AG04450 (cell line): Measurements from ENCODE around the gene GPX5. TPM values are rescaled to one million over a fixed set of nuclear protein-coding genes. Genes with fewer than 3 reads are reported as not detected.

Experiments used
- CTCF ChIA-PET: fragments of 300-600, 350-600 bp; formaldehyde crosslinking; extraction: SDS; loops from one replicate; lab custom pipeline; 2022; ENCODE audit warnings: antibody characterized with exemption, inconsistent platforms; lab: Charles Lee
- POLR2A ChIA-PET: fragments of 350-600 bp; formaldehyde crosslinking; extraction: SDS; loops from one replicate; lab custom pipeline; 2021; ENCODE audit warnings: antibody characterized with exemption, inconsistent platforms; lab: Yijun Ruan, JAX
- DNase-seq: peaks from one replicate; pipeline ENCODE4 v3.0.0-alpha.2; 2011; ENCODE audit warnings: low read depth, low spot score
- H3K27ac ChIP-seq: one replicate; pipeline ENCODE4 v1.5.1; 2012; ENCODE audit warnings: low read depth, low read length, control low read depth
- H3K27me3 ChIP-seq: one replicate; pipeline ENCODE4 v1.6.0; 2012; ENCODE audit warnings: low read length; ENCODE audit not compliant: control insufficient read depth, insufficient read depth
- H3K4me3 ChIP-seq: 2 replicates; pipeline ENCODE4 v1.5.1; 2011; ENCODE audit warnings: mild to moderate bottlenecking, low read depth, low read length, control low read depth
- H3K9me3 ChIP-seq: 2 replicates; pipeline ENCODE4 v1.5.1; 2012; ENCODE audit warnings: low read length; ENCODE audit not compliant: control insufficient read depth, insufficient read depth
- polyA minus RNA-seq: library from RNA; depleted of rRNA, polyadenylated mRNA; stranded (reverse); fragments of >200 nt; gene quantifications from 2 replicates; pipeline ENCODE4 v1.2.3, GENCODE V29; 2011; rRNA and poly(A)+ RNA removed
- polyA plus RNA-seq: library from polyadenylated mRNA; depleted of rRNA; stranded (reverse); fragments of >200 nt; gene quantifications from 2 replicates; pipeline ENCODE4 v1.2.3, GENCODE V29; 2011; rRNA removed
- TF ChIP-seq, protein P1 (sequence below): IDR thresholded peaks from 2 replicates; pipeline ENCODE4 v1.5.1; 2011; ENCODE audit warnings: low read depth, low read length, control low read depth, inconsistent platforms

Gene GPX5, protein sequence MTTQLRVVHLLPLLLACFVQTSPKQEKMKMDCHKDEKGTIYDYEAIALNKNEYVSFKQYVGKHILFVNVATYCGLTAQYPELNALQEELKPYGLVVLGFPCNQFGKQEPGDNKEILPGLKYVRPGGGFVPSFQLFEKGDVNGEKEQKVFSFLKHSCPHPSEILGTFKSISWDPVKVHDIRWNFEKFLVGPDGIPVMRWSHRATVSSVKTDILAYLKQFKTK
- not detected in 2 replicates for polyA plus RNA-seq
- not detected in 2 replicates for polyA minus RNA-seq

DNA sequence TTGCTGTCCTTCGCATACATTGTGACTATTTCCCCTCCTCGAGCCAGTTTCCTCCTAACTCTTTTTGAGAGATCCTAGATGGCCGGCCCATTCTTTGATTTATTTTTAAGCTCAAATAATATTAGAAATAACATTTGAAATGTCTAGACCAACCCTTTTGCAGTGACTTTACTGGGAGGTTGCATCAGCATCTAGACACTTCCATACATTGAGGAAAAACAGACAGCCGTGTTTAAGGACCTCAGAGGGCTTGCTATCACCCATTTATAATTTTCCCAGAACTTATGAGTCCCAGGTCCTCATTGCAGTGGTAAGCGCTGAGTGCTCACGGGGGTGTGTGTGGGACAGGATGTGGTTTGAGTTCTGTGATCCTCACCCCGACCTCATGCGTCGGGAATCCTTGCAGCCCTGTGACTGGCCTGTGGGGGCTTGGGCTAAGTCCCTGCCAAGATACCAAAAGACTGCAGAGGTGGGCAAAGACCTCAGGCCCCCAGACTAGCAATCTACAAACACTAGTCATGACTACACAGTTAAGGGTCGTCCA lies at the start of gene GPX5:
Gene GPX5 (plus strand): TSS at position 386 of the 544 bp plus-strand sequence. CDS start 133 bp downstream, at position 519.
- CTCF ChIA-PET: no interaction called here
- POLR2A ChIA-PET: no interaction called here
- Histone ChIP-seq H3K27me3 (no peaks in the 10 kb centered on the region), H3K27ac (no peak within 1 kb of the TSS), H3K9me3 (no peaks in the 10 kb centered on the region), H3K4me3 (no peak within 1 kb of the TSS)
- no peak for DNase-seq
- TF ChIP-seq, protein P1, sequence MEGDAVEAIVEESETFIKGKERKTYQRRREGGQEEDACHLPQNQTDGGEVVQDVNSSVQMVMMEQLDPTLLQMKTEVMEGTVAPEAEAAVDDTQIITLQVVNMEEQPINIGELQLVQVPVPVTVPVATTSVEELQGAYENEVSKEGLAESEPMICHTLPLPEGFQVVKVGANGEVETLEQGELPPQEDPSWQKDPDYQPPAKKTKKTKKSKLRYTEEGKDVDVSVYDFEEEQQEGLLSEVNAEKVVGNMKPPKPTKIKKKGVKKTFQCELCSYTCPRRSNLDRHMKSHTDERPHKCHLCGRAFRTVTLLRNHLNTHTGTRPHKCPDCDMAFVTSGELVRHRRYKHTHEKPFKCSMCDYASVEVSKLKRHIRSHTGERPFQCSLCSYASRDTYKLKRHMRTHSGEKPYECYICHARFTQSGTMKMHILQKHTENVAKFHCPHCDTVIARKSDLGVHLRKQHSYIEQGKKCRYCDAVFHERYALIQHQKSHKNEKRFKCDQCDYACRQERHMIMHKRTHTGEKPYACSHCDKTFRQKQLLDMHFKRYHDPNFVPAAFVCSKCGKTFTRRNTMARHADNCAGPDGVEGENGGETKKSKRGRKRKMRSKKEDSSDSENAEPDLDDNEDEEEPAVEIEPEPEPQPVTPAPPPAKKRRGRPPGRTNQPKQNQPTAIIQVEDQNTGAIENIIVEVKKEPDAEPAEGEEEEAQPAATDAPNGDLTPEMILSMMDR: no peak

DNA sequence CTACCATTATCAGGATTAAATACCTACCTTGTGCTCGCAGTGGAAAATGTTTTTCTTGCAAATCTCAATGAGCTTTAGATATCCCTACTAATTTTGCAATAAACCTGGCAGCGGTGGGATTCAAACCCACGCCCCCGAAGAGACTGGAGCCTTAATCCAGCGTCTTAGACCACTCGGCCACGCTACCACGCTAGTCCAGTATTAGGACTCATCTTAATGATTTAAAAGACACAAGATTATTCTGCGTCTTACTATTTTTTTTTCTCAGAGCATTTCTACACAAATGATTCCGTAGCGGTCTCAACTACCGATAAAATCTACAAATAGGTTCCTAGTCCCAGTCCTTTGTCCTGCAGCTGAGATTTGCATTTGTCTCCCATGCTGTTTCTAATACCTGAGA lies 47.2 kb upstream of the GPX5 start:
- H3K4me3 ChIP-seq: no peak overlapping the region; the same call in 1 of the 2 replicates
- TF ChIP-seq, protein P1: no peak
- no peaks in the 10 kb centered on the region for H3K9me3 ChIP-seq
- ChIA-PET CTCF (no interaction called here), POLR2A (no interaction called here)
- DNase-seq: no peak
- no peak overlapping the region for H3K27ac ChIP-seq
- H3K27me3 ChIP-seq: peaks cover 2% of the 10 kb centered on the region

DNA sequence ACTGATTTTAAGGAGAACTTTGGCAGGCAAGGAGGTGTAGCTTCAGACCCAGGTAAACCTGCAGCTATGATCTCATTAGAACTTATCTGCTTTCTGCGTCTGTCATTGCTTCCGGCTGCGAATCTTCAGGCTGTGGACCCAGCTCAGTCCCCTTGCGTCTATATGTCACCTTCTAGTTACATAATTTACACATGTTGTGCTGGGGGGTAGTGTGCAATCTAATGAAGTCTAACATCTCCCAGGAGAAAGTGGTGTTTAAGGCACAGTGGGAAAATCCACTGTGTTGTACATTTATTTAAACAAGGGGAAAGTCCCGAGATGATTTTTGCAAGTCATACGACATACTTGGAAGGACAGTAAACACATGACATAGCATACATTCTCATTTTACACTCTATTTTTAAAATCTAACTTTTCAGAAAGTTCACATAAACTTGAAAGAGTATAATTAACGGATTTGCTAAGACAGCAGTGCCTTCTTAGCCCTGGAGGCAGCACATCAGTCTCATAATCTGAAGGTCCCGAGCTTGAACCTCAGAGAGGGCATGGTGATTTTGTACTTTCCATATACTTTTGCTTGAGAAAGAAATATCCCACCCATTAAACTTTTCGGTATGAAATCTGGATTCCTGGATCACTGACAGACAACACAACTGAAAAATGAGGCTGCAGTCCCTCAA lies 45.3 kb upstream of the GPX5 start:
- no peak for DNase-seq
- ChIA-PET CTCF (no interaction called here), POLR2A (no interaction called here)
- H3K27me3 ChIP-seq: peaks cover 2% of the 10 kb centered on the region
- no peak overlapping the region for H3K4me3 ChIP-seq
- H3K27ac ChIP-seq: no peak overlapping the region
- H3K9me3 ChIP-seq: no peaks in the 10 kb centered on the region
- TF ChIP-seq, protein P1: no peak

DNA sequence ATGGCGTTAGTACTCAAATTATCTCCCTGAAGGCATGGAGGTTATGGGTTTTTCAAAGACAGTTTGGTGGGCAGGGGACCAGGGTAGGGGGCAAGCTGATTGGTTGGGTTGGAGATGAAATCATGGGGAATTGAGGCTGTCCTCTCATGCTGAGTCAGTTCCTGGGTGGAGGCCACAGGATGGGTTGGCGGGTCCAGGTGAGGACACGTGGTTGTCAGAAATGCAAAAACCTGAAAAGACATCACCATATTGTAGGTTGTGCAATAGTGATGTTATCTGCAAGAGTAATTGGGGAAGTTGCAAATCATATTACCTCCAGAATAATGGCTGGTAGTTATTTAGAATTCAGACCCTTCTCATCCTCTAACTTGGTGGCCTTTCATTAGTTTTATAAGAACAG lies 40.2 kb upstream of the GPX5 start:
- Histone ChIP-seq H3K27ac (no peak overlapping the region), H3K27me3 (no peaks in the 10 kb centered on the region), H3K9me3 (no peaks in the 10 kb centered on the region), H3K4me3 (no peak overlapping the region)
- POLR2A ChIA-PET: no interaction called here
- TF ChIP-seq, protein P1: no peak
- CTCF ChIA-PET: no interaction called here
- no peak for DNase-seq

DNA sequence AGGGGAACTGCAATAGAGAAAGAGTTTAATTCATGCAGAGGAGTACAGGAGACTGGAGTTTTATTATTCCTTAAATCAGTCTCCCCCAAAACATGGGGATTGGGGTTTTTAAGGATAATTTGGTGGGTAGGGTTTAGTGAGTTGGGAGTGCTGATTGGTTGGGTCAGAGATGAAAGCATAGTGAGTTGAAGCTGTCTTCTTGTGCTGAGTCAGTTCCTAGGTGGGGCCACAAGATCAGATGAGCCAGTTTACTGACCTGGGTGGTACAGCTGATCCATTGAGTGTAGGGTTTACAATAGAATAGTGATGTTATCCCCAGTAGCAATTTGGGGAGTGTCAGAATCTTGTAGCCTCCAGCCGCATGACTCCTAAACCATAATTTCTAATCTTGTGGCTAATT lies 39.1 kb upstream of the GPX5 start:
- TF ChIP-seq, protein P1: no peak
- no peak overlapping the region for H3K4me3 ChIP-seq
- DNase-seq: no peak
- H3K27ac ChIP-seq: no peak overlapping the region
- ChIA-PET POLR2A (no interaction called here), CTCF (interaction anchor here (1.6 kb wide), 1 partner anchor 20 kb away, joined by 3 read pairs; no protein-coding TSS in a partner anchor)
- H3K9me3 ChIP-seq: no peaks in the 10 kb centered on the region
- H3K27me3 ChIP-seq: no peaks in the 10 kb centered on the region
